Measurements from ENCODE around the gene CAMK1D.

DNA sequence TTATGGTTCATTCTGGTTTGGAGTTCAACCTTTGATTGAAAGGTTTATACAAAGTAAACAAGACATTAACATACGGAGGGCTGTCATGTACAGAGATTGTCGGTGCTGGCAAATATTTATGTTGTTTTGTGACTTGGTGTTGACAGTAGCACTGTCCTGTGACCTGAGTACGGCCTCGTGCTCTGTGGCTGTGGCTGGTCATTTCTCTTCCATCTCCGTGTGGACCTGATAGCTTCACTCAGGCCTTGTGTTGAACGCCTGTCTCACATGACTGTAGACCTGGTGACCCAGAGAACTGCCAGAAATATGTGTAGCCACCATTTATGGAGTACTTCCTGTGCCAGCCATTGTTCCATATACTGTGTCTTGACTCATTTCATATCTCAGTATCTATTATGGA is 340.5 kb downstream of the CAMK1D start:
- TF ChIP-seq JUN (IDR thresholded peaks at IDR 0.05; ENCODE audit: borderline replicate concordance, insufficient read depth, insufficient read length, low read depth) = no peak
- TF ChIP-seq, protein P1, sequence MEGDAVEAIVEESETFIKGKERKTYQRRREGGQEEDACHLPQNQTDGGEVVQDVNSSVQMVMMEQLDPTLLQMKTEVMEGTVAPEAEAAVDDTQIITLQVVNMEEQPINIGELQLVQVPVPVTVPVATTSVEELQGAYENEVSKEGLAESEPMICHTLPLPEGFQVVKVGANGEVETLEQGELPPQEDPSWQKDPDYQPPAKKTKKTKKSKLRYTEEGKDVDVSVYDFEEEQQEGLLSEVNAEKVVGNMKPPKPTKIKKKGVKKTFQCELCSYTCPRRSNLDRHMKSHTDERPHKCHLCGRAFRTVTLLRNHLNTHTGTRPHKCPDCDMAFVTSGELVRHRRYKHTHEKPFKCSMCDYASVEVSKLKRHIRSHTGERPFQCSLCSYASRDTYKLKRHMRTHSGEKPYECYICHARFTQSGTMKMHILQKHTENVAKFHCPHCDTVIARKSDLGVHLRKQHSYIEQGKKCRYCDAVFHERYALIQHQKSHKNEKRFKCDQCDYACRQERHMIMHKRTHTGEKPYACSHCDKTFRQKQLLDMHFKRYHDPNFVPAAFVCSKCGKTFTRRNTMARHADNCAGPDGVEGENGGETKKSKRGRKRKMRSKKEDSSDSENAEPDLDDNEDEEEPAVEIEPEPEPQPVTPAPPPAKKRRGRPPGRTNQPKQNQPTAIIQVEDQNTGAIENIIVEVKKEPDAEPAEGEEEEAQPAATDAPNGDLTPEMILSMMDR (IDR thresholded peaks at IDR 0.05; ENCODE audit: extremely low read depth in 1 of 2, insufficient read depth in 1 of 2, low read depth in 1 of 2, low read length in 2 of 2) = no peak

Data from endothelial cell of umbilical vein (primary cell).